ENCODE measurements around the gene AP3B1. TPM values are rescaled to one million over a fixed set of nuclear protein-coding genes. Genes with fewer than 3 reads are reported as not detected.
A peak's percentile ranks its signal among the peaks of the same experiment; 100 is the strongest.

The AP3B1 gene
- total and polyA plus RNA-seq, 2 donors (not counting 1 experiment from before 2014, with no cell fraction given), result 26.8 to 58.9 TPM

DNA sequence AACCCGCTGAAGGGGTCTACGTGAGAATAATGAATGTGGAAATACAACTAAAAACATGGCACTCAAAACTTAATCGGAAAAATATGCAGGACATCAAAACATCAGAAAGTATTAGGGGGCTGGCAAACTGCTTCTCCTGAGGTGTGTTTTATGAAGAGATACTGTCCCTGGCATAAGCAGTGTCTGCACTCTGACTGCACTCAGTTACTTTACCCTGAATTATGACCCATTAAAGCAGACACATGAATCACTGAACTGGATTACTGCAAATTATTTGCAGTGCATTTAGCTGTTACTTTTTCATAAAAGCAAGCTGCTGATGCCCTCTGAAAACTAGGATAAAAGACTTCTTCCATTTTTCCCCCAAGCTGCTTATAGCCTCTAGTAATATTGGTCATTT is 164.9 kb downstream of the AP3B1 start:
- TF ChIP-seq, protein P1, sequence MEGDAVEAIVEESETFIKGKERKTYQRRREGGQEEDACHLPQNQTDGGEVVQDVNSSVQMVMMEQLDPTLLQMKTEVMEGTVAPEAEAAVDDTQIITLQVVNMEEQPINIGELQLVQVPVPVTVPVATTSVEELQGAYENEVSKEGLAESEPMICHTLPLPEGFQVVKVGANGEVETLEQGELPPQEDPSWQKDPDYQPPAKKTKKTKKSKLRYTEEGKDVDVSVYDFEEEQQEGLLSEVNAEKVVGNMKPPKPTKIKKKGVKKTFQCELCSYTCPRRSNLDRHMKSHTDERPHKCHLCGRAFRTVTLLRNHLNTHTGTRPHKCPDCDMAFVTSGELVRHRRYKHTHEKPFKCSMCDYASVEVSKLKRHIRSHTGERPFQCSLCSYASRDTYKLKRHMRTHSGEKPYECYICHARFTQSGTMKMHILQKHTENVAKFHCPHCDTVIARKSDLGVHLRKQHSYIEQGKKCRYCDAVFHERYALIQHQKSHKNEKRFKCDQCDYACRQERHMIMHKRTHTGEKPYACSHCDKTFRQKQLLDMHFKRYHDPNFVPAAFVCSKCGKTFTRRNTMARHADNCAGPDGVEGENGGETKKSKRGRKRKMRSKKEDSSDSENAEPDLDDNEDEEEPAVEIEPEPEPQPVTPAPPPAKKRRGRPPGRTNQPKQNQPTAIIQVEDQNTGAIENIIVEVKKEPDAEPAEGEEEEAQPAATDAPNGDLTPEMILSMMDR (IDR thresholded peaks at IDR 0.05), result no peak
- TF ChIP-seq EZH2 (IDR thresholded peaks at IDR 0.05; ENCODE audit: borderline replicate concordance, insufficient read depth, low read depth, low read length, poor library complexity, severe bottlenecking), result no peak
- no peak overlapping the region for H2AFZ ChIP-seq (ENCODE audit: insufficient read depth, low read depth, low read length, poor library complexity, severe bottlenecking)
- no peaks in the 10 kb centered on the region for H4K20me1 ChIP-seq (ENCODE audit: control insufficient read depth, insufficient read depth, low read length, poor library complexity, severe bottlenecking)
- Mint-ChIP-seq H3K4me1 (no peaks in the 10 kb centered on the region), H3K4me3 (no peak overlapping the region), H3K9me3 (ENCODE audit: insufficient read depth) (no peaks in the 10 kb centered on the region), H3K27me3 (no peaks in the 10 kb centered on the region), H3K27ac (no peak overlapping the region)
- no CpG with 5 or more reads among the region's 3 CpGs for WGBS (ENCODE audit: insufficient coverage)
- ChIA-PET POLR2A (no interaction called here), CTCF (no interaction called here)
- no peaks in the 10 kb centered on the region for H3K9me3 ChIP-seq (ENCODE audit: control extremely low read depth in 1 of 3, control insufficient read depth in 2 of 3, insufficient read depth in 1 of 3, low read length in 2 of 3)
- H3K27ac ChIP-seq (ENCODE audit: low read length in 2 of 2), result no peak overlapping the region
- H3K4me2 ChIP-seq (replicated peaks; ENCODE audit: low read depth, low read length, poor library complexity, severe bottlenecking), result no peak overlapping the region
- no peak for DNase-seq
- H3K9ac ChIP-seq (ENCODE audit: low read length), result no peak overlapping the region
- H3K4me3 ChIP-seq (ENCODE audit: control extremely low read depth in 1 of 5, extremely low read depth in 1 of 5, insufficient read depth in 1 of 5, low read depth in 2 of 5, low read length in 4 of 5), result no peak overlapping the region
- no peaks in the 10 kb centered on the region for H3K79me2 ChIP-seq (ENCODE audit: control insufficient read depth, insufficient read depth, low read length)
- no peaks in the 10 kb centered on the region for H3K4me1 ChIP-seq (ENCODE audit: control insufficient read depth in 2 of 2, insufficient read depth in 2 of 2, low read length in 2 of 2)
- no peak for ATAC-seq (ENCODE audit: low read depth)
- peaks cover 0 to 7% of the 10 kb centered on the region in 2 experiments for H3K36me3 ChIP-seq (replicated peaks in 1 of 2; ENCODE audit: control extremely low read depth in 1 of 2, control insufficient read depth in 1 of 2, extremely low read depth in 1 of 2, insufficient read depth in 2 of 2, low read length in 1 of 2)
- intact Hi-C loops (cut with micrococcal nuclease), result no loop called here
- H3K27me3 ChIP-seq (replicated peaks in 1 of 4; ENCODE audit: control extremely low read depth in 1 of 4, control insufficient read depth in 3 of 4, insufficient read depth in 4 of 4, low read length in 3 of 4), result no peaks in the 10 kb centered on the region

DNA sequence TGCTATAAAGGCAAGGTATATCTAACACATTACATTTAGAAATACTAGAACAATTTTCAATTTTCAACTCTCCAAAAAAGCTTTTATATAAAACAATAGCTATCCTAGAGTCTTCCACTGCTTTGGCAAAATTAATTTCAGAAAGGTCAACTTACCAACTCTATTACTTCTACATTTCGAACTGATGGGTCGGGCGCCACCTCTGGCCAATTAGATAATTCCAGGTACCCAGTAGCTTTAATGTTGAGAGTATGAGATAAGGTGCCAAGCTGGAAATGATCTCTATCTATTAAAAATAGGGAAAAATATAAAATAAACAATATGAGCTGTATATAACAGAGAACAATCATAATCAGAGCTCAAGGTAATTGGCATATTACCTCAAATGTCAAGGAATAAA is 166.6 kb downstream of the AP3B1 start:
- Histone ChIP-seq H3K9me3 (ENCODE audit: control extremely low read depth in 1 of 3, control insufficient read depth in 2 of 3, insufficient read depth in 1 of 3, low read length in 2 of 3) (peaks cover 0 to 2% (median 0%) of the 10 kb centered on the region in 3 donors), H3K36me3 (replicated peaks in 1 of 2; ENCODE audit: control extremely low read depth in 1 of 2, control insufficient read depth in 1 of 2, extremely low read depth in 1 of 2, insufficient read depth in 2 of 2, low read length in 1 of 2) (peaks cover 0 to 5% of the 10 kb centered on the region in 2 experiments), H3K4me1 (ENCODE audit: control insufficient read depth in 2 of 2, insufficient read depth in 2 of 2, low read length in 2 of 2) (no peaks in the 10 kb centered on the region), H3K9ac (ENCODE audit: low read length) (no peak overlapping the region), H3K27ac (ENCODE audit: low read length in 2 of 2) (no peak overlapping the region), H3K79me2 (ENCODE audit: control insufficient read depth, insufficient read depth, low read length) (no peaks in the 10 kb centered on the region), H3K4me2 (replicated peaks; ENCODE audit: low read depth, low read length, poor library complexity, severe bottlenecking) (no peak overlapping the region), H3K27me3 (replicated peaks in 1 of 4; ENCODE audit: control extremely low read depth in 1 of 4, control insufficient read depth in 3 of 4, insufficient read depth in 4 of 4, low read length in 3 of 4) (no peaks in the 10 kb centered on the region), H2AFZ (ENCODE audit: insufficient read depth, low read depth, low read length, poor library complexity, severe bottlenecking) (no peak overlapping the region), H3K4me3 (ENCODE audit: control extremely low read depth in 1 of 5, extremely low read depth in 1 of 5, insufficient read depth in 1 of 5, low read depth in 2 of 5, low read length in 4 of 5) (no peak overlapping the region), H4K20me1 (ENCODE audit: control insufficient read depth, insufficient read depth, low read length, poor library complexity, severe bottlenecking) (no peaks in the 10 kb centered on the region)
- no peak for TF ChIP-seq EZH2 (IDR thresholded peaks at IDR 0.05; ENCODE audit: borderline replicate concordance, insufficient read depth, low read depth, low read length, poor library complexity, severe bottlenecking)
- TF ChIP-seq, protein P1 (IDR thresholded peaks at IDR 0.05), result peak; percentile 67
- WGBS (ENCODE audit: insufficient coverage), result no CpG with 5 or more reads among the region's 3 CpGs
- Mint-ChIP-seq H3K4me3 (no peak overlapping the region), H3K27ac (no peak overlapping the region), H3K9me3 (ENCODE audit: insufficient read depth) (no peaks in the 10 kb centered on the region), H3K4me1 (no peaks in the 10 kb centered on the region), H3K27me3 (no peaks in the 10 kb centered on the region)
- CTCF ChIA-PET, result interaction anchor here (0.8 to 2.0 kb wide), 6 partner anchors 12 to 482 kb away, joined by 3 to 7 read pairs (median 3); no protein-coding TSS in a partner anchor
- POLR2A ChIA-PET, result no interaction called here
- DNase-seq (peak; percentile 19), ATAC-seq (ENCODE audit: low read depth) (no peak)
- intact Hi-C loops (cut with micrococcal nuclease), result no loop called here
